Measurements from ENCODE around the gene TEX55. TPM values are rescaled to one million over a fixed set of nuclear protein-coding genes. Genes with fewer than 3 reads are reported as not detected.

Gene TEX55
- total RNA-seq, 1 donor from 2014 or later, result not detected

- Mint-ChIP-seq H3K27ac (ENCODE audit: unreplicated experiment) (no peak overlapping the region), H3K4me3 (no peak overlapping the region), H3K36me3 (ENCODE audit: low read depth) (no peaks in the 10 kb centered on the region), H3K9me3 (peaks cover 2% of the 10 kb centered on the region), H3K27me3 (ENCODE audit: low read depth) (peaks cover 2% of the 10 kb centered on the region), H3K4me1 (no peaks in the 10 kb centered on the region)
- TF ChIP-seq CTCF (conservative IDR thresholded peaks at IDR 0.05), result no peak
- no peak for DNase-seq (ENCODE audit: low read depth, low spot score)
Measured at GRCh38 chr3:119181765-119182164, 35.8 kb downstream of the TEX55 start.

- TF ChIP-seq CTCF (conservative IDR thresholded peaks at IDR 0.05), result no peak
- no peaks in the 10 kb centered on the region for H3K4me1 Mint-ChIP-seq
- no peak for DNase-seq (ENCODE audit: low read depth, low spot score)
- no peak overlapping the region for H3K27ac Mint-ChIP-seq (ENCODE audit: unreplicated experiment)
- no peaks in the 10 kb centered on the region for H3K27me3 Mint-ChIP-seq (ENCODE audit: low read depth)
- no peak overlapping the region for H3K4me3 Mint-ChIP-seq
- no peaks in the 10 kb centered on the region for H3K36me3 Mint-ChIP-seq (ENCODE audit: low read depth)
- no peaks in the 10 kb centered on the region for H3K9me3 Mint-ChIP-seq
Measured at GRCh38 chr3:119184111-119184510, 38.1 kb downstream of the TEX55 start.

- H3K36me3 Mint-ChIP-seq (ENCODE audit: low read depth), result no peaks in the 10 kb centered on the region
- H3K4me3 Mint-ChIP-seq, result no peak overlapping the region
- no peak for DNase-seq (ENCODE audit: low read depth, low spot score)
- no peaks in the 10 kb centered on the region for H3K4me1 Mint-ChIP-seq
- H3K9me3 Mint-ChIP-seq, result no peaks in the 10 kb centered on the region
- no peaks in the 10 kb centered on the region for H3K27me3 Mint-ChIP-seq (ENCODE audit: low read depth)
- TF ChIP-seq CTCF (conservative IDR thresholded peaks at IDR 0.05), result no peak
- no peak overlapping the region for H3K27ac Mint-ChIP-seq (ENCODE audit: unreplicated experiment)
Measured at GRCh38 chr3:119184796-119185570, 39.0 kb downstream of the TEX55 start.

GRCh38 chr3:119187266-119187665 lies 41.3 kb downstream of the TEX55 start:
- Mint-ChIP-seq H3K4me1 (no peaks in the 10 kb centered on the region), H3K9me3 (no peaks in the 10 kb centered on the region), H3K27ac (ENCODE audit: unreplicated experiment) (no peak overlapping the region), H3K4me3 (no peak overlapping the region), H3K27me3 (ENCODE audit: low read depth) (no peaks in the 10 kb centered on the region), H3K36me3 (ENCODE audit: low read depth) (no peaks in the 10 kb centered on the region)
- no peak for TF ChIP-seq CTCF (conservative IDR thresholded peaks at IDR 0.05)
- DNase-seq (ENCODE audit: low read depth, low spot score), result no peak

GRCh38 chr3:119191800-119192199 lies 45.8 kb downstream of the TEX55 start:
- Mint-ChIP-seq H3K9me3 (no peaks in the 10 kb centered on the region), H3K27me3 (ENCODE audit: low read depth) (peaks cover 4% of the 10 kb centered on the region), H3K27ac (ENCODE audit: unreplicated experiment) (no peak overlapping the region), H3K4me1 (no peaks in the 10 kb centered on the region), H3K36me3 (ENCODE audit: low read depth) (no peaks in the 10 kb centered on the region), H3K4me3 (no peak overlapping the region)
- DNase-seq (ENCODE audit: low read depth, low spot score), result no peak
- no peak for TF ChIP-seq CTCF (conservative IDR thresholded peaks at IDR 0.05)

Data from neural crest cell (in vitro differentiated cells).